Liver (tissue), 9 donors: ENCODE data around the gene KMT5B. TPM values are rescaled to one million over a fixed set of nuclear protein-coding genes. Genes with fewer than 3 reads are reported as not detected.
A peak's percentile ranks its signal among the peaks of the same experiment; 100 is the strongest.

Source experiments
- DNase-seq: peaks from one replicate; pipeline ENCODE4 v3.0.0-alpha.2; 2017; ENCODE audit warnings: low spot score
- H3K27ac ChIP-seq, 2 donors: one replicate each; pipeline ENCODE4 v1.7.0; 2013; ENCODE audit warnings: inconsistent platforms in 2 of 2, low read length in 2 of 2, control low read depth in 1 of 2, low read depth in 1 of 2, mild to moderate bottlenecking in 1 of 2
- H3K27me3 ChIP-seq, 4 donors: one replicate each; pipeline versions ENCODE4 v1.6.1 to v1.7.0; 2013; ENCODE audit warnings: low read length in 3 of 4, inconsistent platforms in 1 of 4, mild to moderate bottlenecking in 1 of 4, moderate library complexity in 1 of 4; ENCODE audit not compliant: control insufficient read depth in 4 of 4, insufficient read depth in 4 of 4
- H3K36me3 ChIP-seq, 4 donors: one replicate each; pipeline versions ENCODE4 v1.6.1 to v1.7.0; 2013; ENCODE audit warnings: low read length in 3 of 4, mild to moderate bottlenecking in 3 of 4, low read depth in 1 of 4, moderate library complexity in 1 of 4; ENCODE audit not compliant: control insufficient read depth in 4 of 4, insufficient read depth in 3 of 4
- H3K4me1 ChIP-seq, 4 donors: one replicate each; pipeline versions ENCODE4 v1.6.1 to v1.7.0; 2013; ENCODE audit warnings: low read length in 3 of 4, mild to moderate bottlenecking in 3 of 4, moderate library complexity in 1 of 4; ENCODE audit not compliant: control insufficient read depth in 4 of 4, insufficient read depth in 4 of 4
- H3K4me3 ChIP-seq, 3 donors: one replicate each; pipeline versions ENCODE4 v1.6.1 to v1.7.0; 2013; ENCODE audit warnings: low read length in 3 of 3, control low read depth in 1 of 3, low read depth in 1 of 3, mild to moderate bottlenecking in 1 of 3
- H3K9ac ChIP-seq, 2 donors: one replicate each; pipeline ENCODE4 v1.7.0; 2013; ENCODE audit warnings: low read length in 2 of 2, mild to moderate bottlenecking in 2 of 2, moderate library complexity in 2 of 2, control low read depth in 1 of 2, low read depth in 1 of 2
- H3K9me3 ChIP-seq, 4 donors: one replicate each; pipeline versions ENCODE4 v1.6.1 to v1.7.0; 2013; ENCODE audit warnings: low read length in 3 of 4; ENCODE audit not compliant: control insufficient read depth in 4 of 4
- EGR1 ChIP-seq, 2 donors: IDR thresholded peaks; 2 replicates each; pipeline ENCODE4 v1.6.1; 2016 to 2018; ENCODE audit warnings: antibody characterized with exemption in 2 of 2, low read depth in 2 of 2
- GABPA ChIP-seq, 2 donors: IDR thresholded peaks in 1 of 2; conservative IDR thresholded peaks in 1 of 2; 2 replicates each; pipeline ENCODE4 v1.6.1; 2016; ENCODE audit warnings: antibody characterized with exemption in 2 of 2, mild to moderate bottlenecking in 1 of 2, moderate library complexity in 1 of 2
- HNF4A ChIP-seq, 2 donors: conservative IDR thresholded peaks; 2 replicates each; pipeline ENCODE4 v1.6.1; 2016; ENCODE audit warnings: antibody characterized with exemption in 2 of 2, mild to moderate bottlenecking in 2 of 2
- NR2F2 ChIP-seq: IDR thresholded peaks from 2 replicates; pipeline ENCODE4 v1.6.1; 2016; ENCODE audit warnings: antibody characterized with exemption
- RAD21 ChIP-seq, 2 donors: IDR thresholded peaks; 2 replicates each; pipeline ENCODE4 v1.6.1; 2016; ENCODE audit warnings: antibody characterized with exemption in 2 of 2, mild to moderate bottlenecking in 2 of 2
- RXRA ChIP-seq, 2 donors: IDR thresholded peaks; 2 replicates each; pipeline ENCODE4 v1.6.1; 2017 to 2018; ENCODE audit warnings: antibody characterized with exemption in 2 of 2, mild to moderate bottlenecking in 1 of 2
- SP1 ChIP-seq: IDR thresholded peaks from 2 replicates; pipeline ENCODE4 v1.6.1; 2018; ENCODE audit warnings: antibody characterized with exemption, mild to moderate bottlenecking
- TAF1 ChIP-seq: conservative IDR thresholded peaks from 2 replicates; pipeline ENCODE4 v1.6.1; 2016; ENCODE audit warnings: antibody characterized with exemption, mild to moderate bottlenecking
- YY1 ChIP-seq: IDR thresholded peaks from 2 replicates; pipeline ENCODE4 v1.6.1; 2016; ENCODE audit warnings: antibody characterized with exemption, mild to moderate bottlenecking
- WGBS: extraction: QIAGEN DNeasy Blood & Tissue Kit; methylation state at CpG from one replicate; pipeline ENCODE4 v1.1.7; 2013; 5-methylcytosine and 5-hydroxymethylcytosine counted together
- polyA plus RNA-seq, 2 donors: library from polyadenylated mRNA; stranded (reverse) in 1 of 2; unstranded in 1 of 2; fragments of 200-250 nt in 1 of 2; fragments of >200 nt in 1 of 2; fragmentation: Nextera tagmentation in 1 of 2; extraction: Ambion mirVana in 1 of 2; gene quantifications; one replicate each; pipeline versions ENCODE4 v1.2.1 to v1.2.3, GENCODE V29; 2013 to 2015
- total RNA-seq, 2 donors: library from RNA; depleted of rRNA; stranded (reverse); fragments of >200 nt; gene quantifications; one replicate each; pipeline ENCODE4 v1.2.3, GENCODE V29; 2014
- TF ChIP-seq, protein P1 (sequence below): IDR thresholded peaks from 2 replicates; pipeline ENCODE4 v1.6.1; 2016; ENCODE audit warnings: antibody characterized with exemption
- donor health status: healthy.
- donor health status: healthy.
- donor health status: healthy.
- donor health status: healthy.
- donor health status: healthy.

KMT5B gene
- total and polyA plus RNA-seq, 4 donors = 8.7 to 33.8 (median 14.8) TPM

DNA sequence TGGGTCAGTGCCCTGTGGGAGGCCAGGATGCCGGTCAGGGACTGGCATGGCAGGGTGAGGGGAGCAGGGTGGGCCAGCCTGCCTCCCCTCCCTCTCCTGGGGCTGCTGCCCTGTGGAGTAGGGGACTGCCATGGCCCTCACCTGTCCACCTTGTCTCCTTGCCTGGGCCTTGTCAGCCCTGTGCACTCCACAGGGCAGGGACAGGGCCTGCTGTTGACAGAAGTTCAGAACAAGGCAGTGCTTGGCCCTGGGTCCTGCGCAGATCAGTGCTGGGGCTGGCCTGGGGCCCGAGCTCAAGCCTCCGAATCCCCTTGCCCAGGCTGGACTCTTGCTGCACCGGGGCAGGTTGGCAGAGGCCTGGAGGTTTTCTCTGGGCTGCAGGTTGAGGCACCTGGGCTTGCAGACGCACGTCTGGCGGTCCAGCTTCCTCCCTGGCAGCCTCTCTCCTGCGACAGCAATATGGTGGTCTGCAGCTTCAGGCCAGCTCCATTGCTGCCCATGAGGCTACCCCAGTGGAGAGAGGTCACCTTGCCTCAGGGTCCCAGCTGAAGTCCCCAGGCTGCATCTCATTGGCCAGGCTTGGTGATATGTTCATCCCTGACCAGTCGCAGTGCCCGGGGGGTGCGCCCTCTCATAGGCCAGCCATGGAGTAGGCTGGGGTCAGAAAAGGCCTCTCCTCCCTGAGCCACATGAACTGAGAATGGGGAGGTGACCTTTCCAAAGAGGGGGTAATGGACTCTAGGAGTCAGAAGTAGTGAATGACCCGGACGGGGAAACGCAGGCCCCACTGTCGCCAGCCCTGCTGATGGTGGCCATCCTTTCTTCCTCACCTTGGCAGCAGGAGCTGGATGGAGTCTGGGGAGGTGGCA, 70.4 kb downstream of the KMT5B start:
- DNase-seq = no peak
- Histone ChIP-seq H3K27me3 (no peaks in the 10 kb centered on the region), H3K9ac (no peak overlapping the region), H3K4me1 (peaks cover 32 to 60% (median 47%) of the 10 kb centered on the region in 4 donors), H3K36me3 (no peaks in the 10 kb centered on the region), H3K9me3 (no peaks in the 10 kb centered on the region), H3K4me3 (no peak overlapping the region), H3K27ac (peak overlapping the region; percentile 32 to 39)
- 74% methylated on average over 16 of the region's 16 CpGs for WGBS
- TF ChIP-seq EGR1 (IDR thresholded peaks at IDR 0.05; ENCODE audit: low read depth in 2 of 2) = no peak

DNA sequence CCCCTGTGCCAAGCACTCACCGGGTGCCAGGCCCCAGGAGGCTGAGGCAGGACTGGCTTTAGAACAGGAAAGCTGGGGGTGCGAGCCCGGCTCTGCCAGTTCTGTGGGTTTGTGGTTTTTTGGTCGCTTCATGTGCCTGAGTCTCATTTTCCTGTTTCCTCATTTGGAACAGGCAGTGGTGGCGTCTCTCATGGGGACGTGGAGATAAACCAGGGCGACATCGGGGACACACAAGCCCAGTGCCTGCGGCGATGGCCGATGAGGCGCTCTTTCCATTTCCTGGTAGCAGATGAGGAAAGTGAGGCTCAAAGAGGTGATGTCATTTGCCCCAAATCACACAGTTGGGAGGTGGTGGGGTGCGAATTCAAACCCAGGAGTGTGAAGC, 71.1 kb downstream of the KMT5B start:
- H3K27ac ChIP-seq = peak overlapping the region; percentile 32 to 39
- no peak overlapping the region for H3K4me3 ChIP-seq
- 62% methylated on average over 13 of the region's 13 CpGs for WGBS
- H3K9me3 ChIP-seq = no peaks in the 10 kb centered on the region
- peak overlapping the region in 1 of 2 donors; percentile 22 for H3K9ac ChIP-seq
- no peaks in the 10 kb centered on the region for H3K36me3 ChIP-seq
- H3K27me3 ChIP-seq = no peaks in the 10 kb centered on the region
- TF ChIP-seq SP1 (no peak), GABPA (IDR thresholded peaks at IDR 0.05 in 1 of 2, conservative IDR thresholded peaks at IDR 0.05 in 1 of 2) (no peak), RAD21 (IDR thresholded peaks at IDR 0.05) (peak in 1 of 2 donors; percentile 14), RXRA (IDR thresholded peaks at IDR 0.05) (peak in 1 of 2 donors; percentile 10)
- peaks cover 30 to 53% (median 43%) of the 10 kb centered on the region in 4 donors for H3K4me1 ChIP-seq
- DNase-seq = no peak

DNA sequence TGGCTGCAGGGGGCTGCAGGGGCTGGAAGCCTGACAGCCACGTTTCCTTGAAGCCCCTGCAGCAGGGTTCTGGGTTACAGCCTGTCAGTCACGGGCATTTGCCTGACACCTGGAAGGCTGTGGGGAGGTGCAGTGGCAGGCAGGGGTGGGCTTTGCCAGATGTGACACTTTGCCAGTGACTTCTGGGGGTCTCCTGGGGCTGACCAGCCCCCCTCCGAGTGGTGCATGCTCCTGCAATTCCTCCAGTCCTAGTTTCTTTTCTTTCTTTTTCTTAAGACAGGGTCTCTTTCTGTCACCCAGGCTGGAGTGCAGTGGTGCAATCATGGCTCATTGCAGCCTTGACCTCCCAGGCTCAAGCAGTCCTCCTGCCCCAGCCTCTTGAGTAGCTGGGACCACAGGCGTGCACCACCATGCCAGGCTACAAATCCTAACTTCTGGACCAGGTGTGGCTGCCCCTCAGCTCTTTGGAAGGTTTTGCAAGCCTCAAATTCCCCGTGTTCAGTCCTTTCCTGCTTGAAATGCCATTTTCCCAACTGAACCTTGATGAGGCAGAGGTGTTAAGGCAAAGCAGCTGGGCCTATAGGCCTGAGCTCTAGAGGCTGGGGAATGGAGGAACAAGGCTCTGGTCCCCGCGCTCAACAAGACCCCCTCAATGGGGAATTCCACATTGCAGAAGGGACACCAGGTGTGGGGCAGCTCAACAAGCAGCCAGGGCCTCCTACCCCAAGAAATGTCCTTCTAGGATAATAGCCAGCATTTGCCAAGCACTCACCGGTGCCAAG, 71.7 kb downstream of the KMT5B start:
- H3K4me3 ChIP-seq = no peak overlapping the region
- peaks cover 26 to 48% (median 38%) of the 10 kb centered on the region in 4 donors for H3K4me1 ChIP-seq
- 73% methylated on average over 8 of the region's 8 CpGs for WGBS
- no peaks in the 10 kb centered on the region for H3K27me3 ChIP-seq
- H3K27ac ChIP-seq = peak overlapping the region in 1 of 2 donors; percentile 32
- no peak for DNase-seq
- no peaks in the 10 kb centered on the region for H3K9me3 ChIP-seq
- H3K36me3 ChIP-seq = no peaks in the 10 kb centered on the region
- TF ChIP-seq, protein P1, sequence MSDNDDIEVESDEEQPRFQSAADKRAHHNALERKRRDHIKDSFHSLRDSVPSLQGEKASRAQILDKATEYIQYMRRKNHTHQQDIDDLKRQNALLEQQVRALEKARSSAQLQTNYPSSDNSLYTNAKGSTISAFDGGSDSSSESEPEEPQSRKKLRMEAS = no peak
- TF ChIP-seq RXRA (IDR thresholded peaks at IDR 0.05) (no peak), TAF1 (no peak), NR2F2 (no peak), YY1 (no peak), HNF4A (conservative IDR thresholded peaks at IDR 0.05) (no peak)
- no peak overlapping the region for H3K9ac ChIP-seq
